GM10266 (cell line): ENCODE measurements around the gene WDFY3.
"Not testable (repeated sequence)": the region's sequence is repeated elsewhere in the genome, so short reads cannot be mapped to it uniquely, and the experiment has no call there.

Source experiments
- DNase-seq: peaks from one replicate; pipeline ENCODE4 v3.0.0; 2012; ENCODE audit errors: extremely low spot score
- CTCF ChIP-seq: IDR thresholded peaks from 2 replicates; pipeline ENCODE4 v1.5.1; 2012; ENCODE audit warnings: mild to moderate bottlenecking, low read depth; ENCODE audit not compliant: control insufficient read depth, insufficient read depth; ENCODE audit errors: missing control alignments

Gene WDFY3

DNA sequence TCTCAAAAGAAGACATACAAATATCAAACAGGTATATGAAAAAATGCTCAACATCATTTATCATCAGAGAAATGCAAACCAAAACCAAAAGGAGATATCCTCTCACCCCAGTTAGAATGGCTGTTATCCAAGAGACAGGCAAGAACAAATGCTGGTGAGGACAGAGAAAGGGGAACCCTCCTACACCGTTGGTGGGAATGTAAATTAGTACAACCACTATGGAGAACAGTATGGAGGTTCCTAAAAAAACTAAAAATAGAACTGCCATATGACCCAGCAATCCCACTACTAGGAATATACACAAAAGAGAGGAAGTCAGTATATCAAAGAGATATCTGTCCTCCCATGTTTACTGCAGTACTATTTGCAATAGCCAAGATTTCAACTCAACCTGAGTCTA lies 300.1 kb downstream of the WDFY3 start:
- DNase-seq = no peak
- no peak for TF ChIP-seq CTCF

GRCh38 chr4:84664767-84665166 lies 301.7 kb downstream of the WDFY3 start:
- not testable (repeated sequence) for DNase-seq

DNA sequence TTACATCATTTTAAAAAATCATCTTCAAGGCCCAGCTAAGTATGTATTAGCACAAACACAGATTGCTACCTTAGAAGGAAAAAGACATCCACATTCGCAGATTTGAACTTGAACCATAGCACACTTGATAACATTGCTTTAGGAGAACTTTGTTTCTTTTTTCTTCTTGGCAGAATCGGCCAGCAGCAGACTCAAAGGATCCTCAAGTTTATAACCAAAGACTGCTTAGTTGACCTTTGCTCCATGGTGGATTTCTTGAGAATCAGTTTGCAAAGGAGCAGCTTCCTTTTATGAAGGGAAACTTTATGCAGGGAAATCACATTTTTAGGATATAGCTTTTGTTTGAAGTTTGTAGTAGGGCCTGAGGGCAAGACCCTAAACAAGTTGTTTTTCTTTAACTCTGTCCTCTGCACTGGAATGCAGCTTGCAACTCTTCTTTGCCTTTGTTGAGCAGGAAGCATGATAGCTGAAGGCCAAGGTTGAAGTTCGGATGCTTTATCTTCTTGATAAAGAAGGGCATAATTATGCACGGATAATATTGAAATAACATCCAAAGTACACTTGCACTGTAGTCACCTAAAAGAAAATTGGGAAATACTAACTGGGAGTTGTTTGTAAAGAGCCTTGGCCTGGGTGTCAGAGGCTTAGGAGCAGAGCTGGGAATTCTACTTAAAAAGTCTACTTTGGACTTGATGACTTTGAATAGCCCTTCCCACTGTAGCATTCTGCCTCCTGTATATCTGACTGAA lies 305.1 kb downstream of the WDFY3 start:
- no peak for DNase-seq
- TF ChIP-seq CTCF = no peak

GRCh38 chr4:84660606-84661005 lies 305.9 kb downstream of the WDFY3 start:
- no peak for TF ChIP-seq CTCF
- no peak for DNase-seq

DNA sequence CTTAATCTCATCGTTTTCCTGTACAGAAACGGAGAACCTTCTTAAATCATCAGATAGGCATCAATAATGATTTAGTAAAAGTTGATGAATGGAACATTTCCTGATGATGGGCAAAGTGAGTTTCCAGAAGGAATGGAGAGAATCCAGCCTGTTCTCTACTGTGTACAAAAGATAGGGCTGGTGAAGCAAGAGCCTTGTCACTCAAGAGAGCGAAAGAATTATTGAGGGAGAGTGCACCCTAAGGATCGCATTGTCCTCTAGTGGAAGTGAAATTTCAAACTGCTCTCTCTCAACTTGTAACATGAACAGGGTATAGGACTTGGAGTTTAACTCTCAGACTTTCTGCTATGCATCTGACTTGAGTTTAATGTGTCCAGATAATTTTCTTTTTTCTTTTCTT lies 314.0 kb downstream of the WDFY3 start:
- no peak for DNase-seq
- no peak for TF ChIP-seq CTCF

GRCh38 chr4:84651499-84651898 lies 315.0 kb downstream of the WDFY3 start:
- no peak for TF ChIP-seq CTCF
- no peak for DNase-seq

DNA sequence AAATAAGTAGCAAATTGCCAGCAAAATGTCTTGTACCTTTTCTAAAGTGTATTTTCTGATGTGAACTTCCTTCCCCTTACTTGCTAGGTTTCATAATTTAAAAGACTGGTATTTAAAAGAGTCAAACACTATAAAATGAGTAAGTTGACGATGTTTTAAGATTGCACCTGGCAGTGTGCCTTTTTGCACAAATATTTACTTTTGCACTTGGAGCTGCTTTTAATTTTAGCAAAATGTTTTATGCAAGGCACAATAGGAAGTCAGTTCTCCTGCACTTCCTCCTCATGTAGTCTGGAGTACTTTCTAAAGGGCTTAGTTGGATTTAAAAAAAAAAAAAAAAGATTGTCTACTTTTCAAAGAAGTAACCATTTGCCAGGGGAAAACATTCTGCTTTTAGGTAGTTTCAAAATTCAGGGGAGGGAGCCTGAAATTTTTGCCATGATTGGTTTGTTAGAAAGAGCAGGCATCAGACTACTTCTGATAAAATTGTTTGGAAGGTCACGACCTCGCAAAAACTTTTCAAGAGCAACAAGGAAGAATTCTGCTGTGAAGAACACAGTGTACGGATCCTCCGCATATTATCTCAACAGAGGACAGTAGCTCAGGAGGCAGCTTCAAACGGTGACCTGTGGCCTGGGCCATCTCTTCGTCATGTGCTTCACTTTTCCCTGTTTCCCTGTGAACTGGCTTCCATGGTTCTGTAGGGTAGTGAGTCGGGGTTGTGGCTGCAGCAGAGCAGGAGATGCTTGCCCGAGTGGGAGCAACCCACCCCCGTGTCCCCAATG lies 317.4 kb downstream of the WDFY3 start:
- DNase-seq = no peak
- TF ChIP-seq CTCF = no peak

DNA sequence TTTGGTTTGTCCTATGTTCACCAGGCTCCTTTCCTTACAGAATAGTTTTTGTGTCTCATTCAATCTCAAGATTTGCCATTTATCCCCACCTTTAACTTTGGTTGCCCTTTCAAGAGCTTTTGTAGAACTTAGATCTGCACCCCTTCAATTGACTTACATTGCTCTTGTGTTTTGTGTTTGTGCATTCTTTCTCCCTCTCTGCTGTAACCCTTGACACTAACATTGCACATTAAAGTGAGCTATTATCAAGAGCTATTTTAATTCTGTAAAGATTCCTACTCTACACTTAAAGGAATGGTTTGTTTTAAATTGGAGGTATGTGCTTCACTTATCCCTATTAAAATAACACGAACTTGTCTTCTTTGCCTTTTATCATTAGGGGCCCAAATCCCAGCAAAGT lies 318.3 kb downstream of the WDFY3 start:
- TF ChIP-seq CTCF = no peak
- DNase-seq = no peak
